ENCODE measurements around the gene UBC.

Gene UBC

GRCh38 chr12:124877423-124877822, 37.0 kb downstream of the UBC start:
- Histone ChIP-seq H3K36me3 (ENCODE audit: control insufficient read depth in 1 of 2, insufficient read depth in 2 of 2, low read length in 2 of 2) (no peaks in the 10 kb centered on the region), H3K27ac (ENCODE audit: low read length) (no peak overlapping the region), H3K27me3 (ENCODE audit: low read depth, low read length) (no peaks in the 10 kb centered on the region), H3K4me3 (ENCODE audit: low read depth in 1 of 2, low read length in 2 of 2) (no peak overlapping the region), H3K4me1 (ENCODE audit: control insufficient read depth in 1 of 2, insufficient read depth in 2 of 2, low read length in 2 of 2) (no peaks in the 10 kb centered on the region), H3K9me3 (ENCODE audit: control insufficient read depth in 1 of 2, low read length in 2 of 2) (no peaks in the 10 kb centered on the region)

GRCh38 chr12:124876171-124876570, 38.3 kb downstream of the UBC start:
- no peaks in the 10 kb centered on the region for H3K9me3 ChIP-seq (ENCODE audit: control insufficient read depth in 1 of 2, low read length in 2 of 2)
- H3K4me3 ChIP-seq (ENCODE audit: low read depth in 1 of 2, low read length in 2 of 2), result no peak overlapping the region
- H3K36me3 ChIP-seq (ENCODE audit: control insufficient read depth in 1 of 2, insufficient read depth in 2 of 2, low read length in 2 of 2), result no peaks in the 10 kb centered on the region
- H3K4me1 ChIP-seq (ENCODE audit: control insufficient read depth in 1 of 2, insufficient read depth in 2 of 2, low read length in 2 of 2), result no peaks in the 10 kb centered on the region
- H3K27me3 ChIP-seq (ENCODE audit: low read depth, low read length), result no peaks in the 10 kb centered on the region
- no peak overlapping the region for H3K27ac ChIP-seq (ENCODE audit: low read length)

- H3K36me3 ChIP-seq (ENCODE audit: control insufficient read depth in 1 of 2, insufficient read depth in 2 of 2, low read length in 2 of 2), result no peaks in the 10 kb centered on the region
- H3K27ac ChIP-seq (ENCODE audit: low read length), result no peak overlapping the region
- no peaks in the 10 kb centered on the region for H3K9me3 ChIP-seq (ENCODE audit: control insufficient read depth in 1 of 2, low read length in 2 of 2)
- H3K27me3 ChIP-seq (ENCODE audit: low read depth, low read length), result no peaks in the 10 kb centered on the region
- H3K4me3 ChIP-seq (ENCODE audit: low read depth in 1 of 2, low read length in 2 of 2), result no peak overlapping the region
- no peaks in the 10 kb centered on the region for H3K4me1 ChIP-seq (ENCODE audit: control insufficient read depth in 1 of 2, insufficient read depth in 2 of 2, low read length in 2 of 2)
Observed at GRCh38 chr12:124875803-124876132, 38.7 kb downstream of the UBC start.

GRCh38 chr12:124874988-124875802, 39.3 kb downstream of the UBC start:
- Histone ChIP-seq H3K4me1 (ENCODE audit: control insufficient read depth in 1 of 2, insufficient read depth in 2 of 2, low read length in 2 of 2) (no peaks in the 10 kb centered on the region), H3K9me3 (ENCODE audit: control insufficient read depth in 1 of 2, low read length in 2 of 2) (no peaks in the 10 kb centered on the region), H3K4me3 (ENCODE audit: low read depth in 1 of 2, low read length in 2 of 2) (no peak overlapping the region), H3K27ac (ENCODE audit: low read length) (no peak overlapping the region), H3K27me3 (ENCODE audit: low read depth, low read length) (no peaks in the 10 kb centered on the region), H3K36me3 (ENCODE audit: control insufficient read depth in 1 of 2, insufficient read depth in 2 of 2, low read length in 2 of 2) (no peaks in the 10 kb centered on the region)

GRCh38 chr12:124874188-124874587, 40.3 kb downstream of the UBC start:
- H3K4me3 ChIP-seq (ENCODE audit: low read depth in 1 of 2, low read length in 2 of 2), result no peak overlapping the region
- no peak overlapping the region for H3K27ac ChIP-seq (ENCODE audit: low read length)
- no peaks in the 10 kb centered on the region for H3K4me1 ChIP-seq (ENCODE audit: control insufficient read depth in 1 of 2, insufficient read depth in 2 of 2, low read length in 2 of 2)
- H3K9me3 ChIP-seq (ENCODE audit: control insufficient read depth in 1 of 2, low read length in 2 of 2), result no peaks in the 10 kb centered on the region
- no peaks in the 10 kb centered on the region for H3K27me3 ChIP-seq (ENCODE audit: low read depth, low read length)
- H3K36me3 ChIP-seq (ENCODE audit: control insufficient read depth in 1 of 2, insufficient read depth in 2 of 2, low read length in 2 of 2), result no peaks in the 10 kb centered on the region

- H3K27ac ChIP-seq (ENCODE audit: low read length), result no peak overlapping the region
- no peak overlapping the region for H3K4me3 ChIP-seq (ENCODE audit: low read depth in 1 of 2, low read length in 2 of 2)
- H3K4me1 ChIP-seq (ENCODE audit: control insufficient read depth in 1 of 2, insufficient read depth in 2 of 2, low read length in 2 of 2), result no peaks in the 10 kb centered on the region
- no peaks in the 10 kb centered on the region for H3K27me3 ChIP-seq (ENCODE audit: low read depth, low read length)
- no peaks in the 10 kb centered on the region for H3K9me3 ChIP-seq (ENCODE audit: control insufficient read depth in 1 of 2, low read length in 2 of 2)
- no peaks in the 10 kb centered on the region for H3K36me3 ChIP-seq (ENCODE audit: control insufficient read depth in 1 of 2, insufficient read depth in 2 of 2, low read length in 2 of 2)
Observed at GRCh38 chr12:124872068-124872719, 42.3 kb downstream of the UBC start.

DNA sequence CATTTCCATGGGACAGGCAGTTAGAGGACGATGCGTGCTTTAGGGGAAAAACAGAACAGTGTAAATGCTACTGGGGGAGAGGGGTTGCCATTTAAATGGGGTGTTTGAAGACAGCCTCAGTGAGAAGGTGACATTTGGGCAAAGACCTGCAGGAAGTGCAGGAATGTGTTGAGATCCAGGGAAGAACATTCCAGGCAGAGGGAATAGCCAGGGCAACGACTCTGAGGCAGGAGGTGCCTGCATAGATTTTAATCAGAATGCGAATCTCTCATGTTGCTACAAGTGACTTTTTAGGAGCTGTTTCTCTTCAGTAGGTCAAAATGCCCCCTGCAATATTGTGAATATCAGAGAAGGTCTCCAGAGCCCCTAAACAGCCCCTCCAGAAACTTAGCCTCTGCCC, 43.2 kb downstream of the UBC start:
- no peaks in the 10 kb centered on the region for H3K27me3 ChIP-seq (ENCODE audit: low read depth, low read length)
- H3K4me3 ChIP-seq (ENCODE audit: low read depth in 1 of 2, low read length in 2 of 2), result no peak overlapping the region
- no peaks in the 10 kb centered on the region for H3K9me3 ChIP-seq (ENCODE audit: control insufficient read depth in 1 of 2, low read length in 2 of 2)
- no peaks in the 10 kb centered on the region for H3K36me3 ChIP-seq (ENCODE audit: control insufficient read depth in 1 of 2, insufficient read depth in 2 of 2, low read length in 2 of 2)
- H3K27ac ChIP-seq (ENCODE audit: low read length), result no peak overlapping the region
- no peaks in the 10 kb centered on the region for H3K4me1 ChIP-seq (ENCODE audit: control insufficient read depth in 1 of 2, insufficient read depth in 2 of 2, low read length in 2 of 2)

DNA sequence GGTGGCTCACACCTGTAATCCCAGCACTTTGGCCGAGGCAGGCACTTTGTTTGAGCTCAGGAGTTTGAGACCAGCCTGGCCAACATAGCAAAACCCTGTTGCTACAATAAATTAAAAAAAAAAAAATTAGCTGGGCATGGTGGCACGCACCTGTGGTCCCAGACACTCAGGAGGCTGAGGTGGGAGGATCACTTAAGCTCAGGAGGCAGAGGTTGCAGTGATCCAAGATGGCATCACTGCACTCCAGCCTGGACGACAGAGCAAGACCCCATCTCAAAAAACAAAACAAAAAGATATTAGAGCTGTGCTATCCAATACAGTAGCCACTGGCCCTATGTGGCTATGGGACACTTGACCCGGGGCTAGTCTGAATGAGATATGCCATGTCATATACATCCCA, 43.9 kb downstream of the UBC start:
- Histone ChIP-seq H3K27me3 (ENCODE audit: low read depth, low read length) (no peaks in the 10 kb centered on the region), H3K4me1 (ENCODE audit: control insufficient read depth in 1 of 2, insufficient read depth in 2 of 2, low read length in 2 of 2) (no peaks in the 10 kb centered on the region), H3K9me3 (ENCODE audit: control insufficient read depth in 1 of 2, low read length in 2 of 2) (no peaks in the 10 kb centered on the region), H3K36me3 (ENCODE audit: control insufficient read depth in 1 of 2, insufficient read depth in 2 of 2, low read length in 2 of 2) (no peaks in the 10 kb centered on the region), H3K4me3 (ENCODE audit: low read depth in 1 of 2, low read length in 2 of 2) (no peak overlapping the region), H3K27ac (ENCODE audit: low read length) (no peak overlapping the region)

DNA sequence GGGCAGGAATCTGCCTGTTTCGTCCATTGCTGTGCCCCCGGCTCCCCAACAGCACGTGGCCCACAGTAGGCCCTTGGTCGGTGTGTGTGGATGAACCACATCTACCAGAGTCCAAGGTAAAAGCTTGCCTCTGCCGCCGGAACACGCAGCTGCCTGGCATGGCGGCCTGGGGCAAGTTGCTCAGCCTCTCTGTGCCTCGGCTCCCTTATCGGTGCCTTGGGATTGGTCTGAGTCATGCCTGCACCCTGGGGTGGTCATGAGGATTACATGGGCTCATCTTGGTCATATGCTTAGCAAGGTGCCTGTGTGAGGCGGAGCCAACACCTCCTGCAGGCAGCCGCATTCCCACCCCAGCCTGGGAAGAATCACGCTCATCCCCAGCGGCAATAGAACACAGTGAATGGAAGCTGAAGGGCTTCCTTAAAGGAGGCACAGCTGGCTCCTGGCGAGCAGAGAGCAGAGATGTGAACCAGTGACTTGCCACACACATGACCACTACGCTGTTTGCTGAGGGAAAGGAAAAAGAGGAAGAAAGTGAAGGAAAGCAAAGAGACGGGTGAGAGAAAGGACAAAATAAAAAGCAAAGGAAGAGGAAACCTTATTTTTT, 45.3 kb downstream of the UBC start:
- no peaks in the 10 kb centered on the region for H3K9me3 ChIP-seq (ENCODE audit: control insufficient read depth in 1 of 2, low read length in 2 of 2)
- no peaks in the 10 kb centered on the region for H3K36me3 ChIP-seq (ENCODE audit: control insufficient read depth in 1 of 2, insufficient read depth in 2 of 2, low read length in 2 of 2)
- no peak overlapping the region for H3K4me3 ChIP-seq (ENCODE audit: low read depth in 1 of 2, low read length in 2 of 2)
- no peaks in the 10 kb centered on the region for H3K27me3 ChIP-seq (ENCODE audit: low read depth, low read length)
- no peak overlapping the region for H3K27ac ChIP-seq (ENCODE audit: low read length)
- H3K4me1 ChIP-seq (ENCODE audit: control insufficient read depth in 1 of 2, insufficient read depth in 2 of 2, low read length in 2 of 2), result no peaks in the 10 kb centered on the region

DNA sequence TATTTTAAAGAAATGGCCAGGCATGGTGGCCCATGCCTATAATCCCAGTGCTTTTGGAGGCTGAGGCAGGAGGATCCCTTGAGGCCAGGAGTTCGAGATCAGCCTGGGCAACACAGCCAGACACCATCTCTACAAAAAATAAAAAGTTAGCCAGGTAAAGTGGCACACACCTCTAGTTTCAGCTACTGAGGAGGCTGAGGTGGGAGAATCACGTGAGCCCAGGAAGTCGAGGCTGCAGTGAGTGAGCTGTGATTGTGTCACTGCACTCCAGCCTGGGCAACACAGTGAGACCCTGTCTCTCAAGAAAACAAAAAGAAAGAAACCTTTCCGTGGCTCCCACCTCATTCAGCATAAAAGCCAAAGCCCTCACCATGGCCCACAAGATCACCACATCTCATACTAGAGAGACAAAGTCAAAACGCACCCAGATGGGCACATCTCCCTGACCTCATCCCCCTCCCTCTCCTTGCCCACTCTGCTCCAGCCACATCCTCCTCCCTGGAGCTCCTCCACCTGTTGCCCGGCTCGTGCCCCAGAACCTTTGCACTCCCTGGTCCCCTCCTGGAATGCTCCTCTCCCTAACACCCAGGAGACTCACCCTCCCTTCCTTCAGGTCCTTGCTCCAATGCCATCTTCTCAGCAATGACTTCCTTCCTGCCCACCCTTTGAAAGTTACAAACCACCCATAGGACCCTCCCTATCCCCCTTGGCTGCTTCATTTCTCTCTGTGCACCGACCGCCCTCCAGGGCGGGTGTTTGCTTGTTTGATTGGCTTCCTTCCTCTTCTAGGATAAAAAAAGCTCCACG, 46.0 kb downstream of the UBC start:
- Histone ChIP-seq H3K27ac (ENCODE audit: low read length) (no peak overlapping the region), H3K36me3 (ENCODE audit: control insufficient read depth in 1 of 2, insufficient read depth in 2 of 2, low read length in 2 of 2) (no peaks in the 10 kb centered on the region), H3K4me3 (ENCODE audit: low read depth in 1 of 2, low read length in 2 of 2) (no peak overlapping the region), H3K9me3 (ENCODE audit: control insufficient read depth in 1 of 2, low read length in 2 of 2) (no peaks in the 10 kb centered on the region), H3K4me1 (ENCODE audit: control insufficient read depth in 1 of 2, insufficient read depth in 2 of 2, low read length in 2 of 2) (peaks cover 0 to under 1% of the 10 kb centered on the region in 2 donors), H3K27me3 (ENCODE audit: low read depth, low read length) (no peaks in the 10 kb centered on the region)

DNA sequence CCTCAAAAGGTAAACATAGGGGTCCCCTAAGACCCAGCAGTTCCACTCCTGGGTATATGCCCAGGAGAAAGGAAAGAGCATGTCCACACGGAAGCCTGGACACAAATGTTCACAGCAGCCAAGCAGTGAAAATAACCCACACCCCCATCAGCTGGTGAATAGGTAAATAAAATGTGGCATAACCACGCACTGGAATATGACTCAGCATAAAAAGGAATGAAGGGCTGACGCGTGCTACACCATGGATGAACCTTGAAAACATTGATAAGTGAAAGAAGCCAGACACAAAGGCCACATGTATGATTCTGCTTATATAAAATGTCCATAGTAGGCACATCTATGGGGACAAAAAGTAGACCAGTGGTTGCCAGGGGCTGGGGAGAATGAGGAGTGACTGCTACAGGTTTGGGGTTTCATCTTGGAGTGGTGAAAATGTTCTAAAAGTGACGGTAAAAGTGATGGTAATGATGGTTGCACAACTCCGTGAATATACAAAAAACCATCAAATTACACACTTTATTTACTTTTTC, 47.0 kb downstream of the UBC start:
- no peaks in the 10 kb centered on the region for H3K27me3 ChIP-seq (ENCODE audit: low read depth, low read length)
- H3K27ac ChIP-seq (ENCODE audit: low read length), result no peak overlapping the region
- H3K36me3 ChIP-seq (ENCODE audit: control insufficient read depth in 1 of 2, insufficient read depth in 2 of 2, low read length in 2 of 2), result no peaks in the 10 kb centered on the region
- H3K9me3 ChIP-seq (ENCODE audit: control insufficient read depth in 1 of 2, low read length in 2 of 2), result no peaks in the 10 kb centered on the region
- H3K4me1 ChIP-seq (ENCODE audit: control insufficient read depth in 1 of 2, insufficient read depth in 2 of 2, low read length in 2 of 2), result peaks cover 5 to 10% of the 10 kb centered on the region in 2 donors
- no peak overlapping the region for H3K4me3 ChIP-seq (ENCODE audit: low read depth in 1 of 2, low read length in 2 of 2)

All from muscle layer of duodenum (tissue), 2 donors.